Stimulated activated CD4-positive, alpha-beta T cell treated with anti-CD3 and anti-CD28 coated beads, Interleukin-2, amount 100 ng/mL, for 24 hours (primary cell): ENCODE results near the gene SUN2.
A peak's percentile ranks its signal among the peaks of the same experiment; 100 is the strongest.

Experiments used
- DNase-seq, 2 donors: peaks; one replicate each; pipeline ENCODE4 v3.0.0-alpha.2; 2020

SUN2 gene

DNA sequence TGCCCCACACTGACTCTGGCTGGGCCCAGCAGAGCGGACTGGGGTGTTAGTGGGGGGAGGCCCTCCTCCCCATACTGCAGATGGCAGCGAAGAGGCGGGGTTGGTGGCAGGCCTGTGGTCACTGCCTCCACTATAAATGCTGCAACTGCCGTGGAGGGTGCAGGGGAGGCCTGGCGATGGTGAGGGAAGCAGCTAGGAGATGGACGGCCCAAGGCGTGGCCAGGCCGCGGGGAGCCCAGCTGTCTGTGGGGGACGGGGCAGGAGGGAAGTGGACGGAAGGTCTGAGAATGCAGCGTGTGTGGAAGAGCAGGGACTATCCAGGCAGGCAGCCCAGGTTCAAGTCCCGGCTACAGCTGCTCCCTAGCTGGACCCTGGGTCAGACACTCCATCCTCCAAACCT is 19.9 kb upstream of the SUN2 start:
- DNase-seq: no peak

DNA sequence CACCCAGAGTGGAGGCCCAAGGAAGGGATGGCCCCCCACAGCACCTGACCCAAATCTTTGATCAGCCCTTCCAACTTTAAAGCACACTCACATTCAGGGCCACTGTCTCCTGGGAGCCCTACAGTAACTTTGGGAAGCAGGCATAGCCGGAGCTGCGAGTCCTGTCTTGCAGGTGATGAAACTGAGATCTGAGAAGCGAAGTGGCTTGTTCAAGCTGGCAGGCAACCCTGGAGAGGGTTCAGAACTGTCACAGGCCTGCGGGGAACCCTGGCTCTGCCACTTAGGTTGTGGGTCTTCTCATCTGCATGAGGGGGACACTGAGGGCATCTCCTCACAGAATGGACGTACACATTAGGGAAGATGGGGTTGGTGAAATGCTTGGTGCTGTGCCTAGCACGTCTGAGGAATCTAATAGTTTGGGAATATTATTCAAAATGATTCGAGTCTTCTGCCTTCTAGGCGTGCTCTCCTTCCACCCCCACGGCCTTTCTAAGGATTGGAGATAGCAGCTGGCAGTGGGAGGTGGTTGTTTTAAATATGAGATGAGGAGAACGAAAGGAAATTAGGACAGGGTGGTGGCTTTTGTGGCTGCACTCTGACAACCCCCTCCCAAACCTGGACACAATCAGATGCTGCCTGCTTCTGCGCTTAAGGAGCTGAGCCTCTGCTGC is 18.8 kb upstream of the SUN2 start:
- DNase-seq: no peak

DNA sequence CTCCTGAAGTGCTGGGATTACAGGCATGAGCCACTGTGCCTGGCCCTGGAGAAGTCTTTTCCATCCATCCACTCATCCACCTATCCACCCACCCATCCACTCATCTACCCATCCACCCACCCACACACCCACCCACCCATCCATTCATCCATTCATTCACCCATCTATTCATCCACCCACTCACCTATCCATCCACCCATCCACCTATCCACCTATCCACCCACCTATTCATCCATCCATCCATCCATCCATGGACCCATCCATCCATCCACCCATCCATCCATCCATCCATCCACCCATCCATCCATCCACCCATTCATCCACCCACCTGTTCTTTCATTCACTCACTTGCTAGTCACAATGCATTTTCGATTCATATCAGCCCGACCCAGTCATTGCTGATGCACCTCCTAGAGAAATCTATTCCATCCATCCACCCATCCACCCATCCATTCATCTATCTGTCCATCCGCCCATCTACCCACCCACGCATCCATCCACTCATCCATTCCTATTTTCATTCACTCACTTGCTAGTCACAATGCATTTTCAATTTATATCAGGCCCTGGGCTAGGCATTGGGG is 17.7 kb upstream of the SUN2 start:
- no peak for DNase-seq

DNA sequence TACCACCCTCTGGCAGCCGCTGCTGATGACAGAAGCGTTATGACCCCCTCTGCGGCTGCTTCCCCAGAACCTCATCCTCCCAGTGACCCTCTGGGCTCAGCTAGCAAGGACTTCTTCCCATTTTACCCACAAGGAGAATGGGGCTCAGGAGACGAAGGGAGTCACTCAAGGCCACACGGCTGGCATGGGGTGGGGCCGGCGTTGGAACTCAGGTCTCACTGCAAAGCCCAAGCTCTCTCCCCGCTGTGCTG is 16.8 kb upstream of the SUN2 start:
- DNase-seq: no peak

DNA sequence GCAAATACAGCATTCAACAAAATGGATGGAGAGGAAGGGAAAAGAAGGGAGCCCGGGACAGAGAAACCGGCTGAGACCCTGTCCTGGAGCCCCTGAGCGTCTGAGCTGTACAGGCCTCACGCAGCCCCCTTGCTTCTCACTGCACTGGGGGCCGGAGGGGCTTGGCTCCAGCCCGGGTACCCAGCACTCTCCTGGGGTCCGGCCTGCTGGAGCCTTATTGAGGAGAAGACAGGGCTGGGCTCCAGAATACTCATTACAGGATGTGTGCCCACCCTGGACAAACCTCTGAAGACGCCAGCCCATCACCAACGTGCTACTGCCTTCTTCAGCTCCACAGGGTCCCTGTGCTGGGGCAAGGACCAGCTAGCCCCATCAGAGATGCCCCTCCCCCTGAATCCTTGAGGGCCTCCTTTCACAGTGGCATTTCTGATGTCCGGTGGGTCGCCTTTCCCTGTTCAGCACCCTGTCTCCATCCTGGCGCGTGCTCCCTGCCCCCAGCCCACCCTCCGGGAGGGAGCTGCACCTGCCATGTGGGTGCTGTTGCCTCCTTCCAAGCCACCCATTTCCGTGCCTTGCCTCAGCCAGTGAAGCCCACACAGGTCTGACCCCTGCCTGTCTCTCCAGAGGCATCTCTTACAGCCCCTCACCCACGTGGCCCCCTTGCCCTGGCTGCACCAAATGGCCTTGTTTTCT is 14.6 kb upstream of the SUN2 start:
- DNase-seq: no peak

DNA sequence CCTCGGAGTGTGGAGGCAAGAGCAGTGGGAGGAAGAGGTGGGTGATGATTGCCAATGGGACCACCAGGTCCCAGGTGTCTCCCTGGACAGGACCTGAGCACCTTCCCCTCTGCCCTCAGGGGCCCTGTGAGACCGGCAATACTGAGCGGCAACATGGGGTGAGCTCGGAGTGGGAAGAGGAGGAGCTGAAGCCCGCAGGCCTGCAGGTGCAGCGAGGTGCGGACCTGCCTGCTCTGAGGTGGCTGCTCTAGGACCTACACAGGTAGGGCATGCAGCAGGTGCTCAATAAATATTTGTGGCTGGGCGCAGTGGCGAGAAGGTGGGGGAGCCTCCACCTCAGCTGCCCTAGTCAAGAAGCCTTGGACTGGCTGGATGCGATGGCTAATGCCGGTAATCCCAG is 12.2 kb upstream of the SUN2 start:
- DNase-seq: no peak

DNA sequence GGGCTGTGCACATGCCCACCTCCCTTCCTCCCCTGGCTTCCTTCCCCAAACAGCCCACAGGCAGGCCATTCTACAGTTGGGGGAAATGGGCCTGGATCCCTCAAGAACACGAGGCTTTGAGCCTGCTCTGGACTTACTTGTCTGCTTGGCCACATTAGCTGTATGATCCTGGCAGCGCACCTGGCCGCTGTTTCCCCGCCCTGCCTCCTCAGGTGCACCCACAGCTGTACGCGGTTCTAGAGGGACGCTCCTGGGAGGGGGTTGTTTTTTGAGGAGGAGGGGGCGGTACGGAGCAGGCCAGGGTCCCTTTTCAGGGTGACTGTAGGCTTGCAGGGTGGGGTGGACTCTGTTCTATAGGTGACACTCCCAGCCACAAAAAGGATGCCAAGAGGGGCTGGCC is 11.5 kb upstream of the SUN2 start:
- DNase-seq: no peak

DNA sequence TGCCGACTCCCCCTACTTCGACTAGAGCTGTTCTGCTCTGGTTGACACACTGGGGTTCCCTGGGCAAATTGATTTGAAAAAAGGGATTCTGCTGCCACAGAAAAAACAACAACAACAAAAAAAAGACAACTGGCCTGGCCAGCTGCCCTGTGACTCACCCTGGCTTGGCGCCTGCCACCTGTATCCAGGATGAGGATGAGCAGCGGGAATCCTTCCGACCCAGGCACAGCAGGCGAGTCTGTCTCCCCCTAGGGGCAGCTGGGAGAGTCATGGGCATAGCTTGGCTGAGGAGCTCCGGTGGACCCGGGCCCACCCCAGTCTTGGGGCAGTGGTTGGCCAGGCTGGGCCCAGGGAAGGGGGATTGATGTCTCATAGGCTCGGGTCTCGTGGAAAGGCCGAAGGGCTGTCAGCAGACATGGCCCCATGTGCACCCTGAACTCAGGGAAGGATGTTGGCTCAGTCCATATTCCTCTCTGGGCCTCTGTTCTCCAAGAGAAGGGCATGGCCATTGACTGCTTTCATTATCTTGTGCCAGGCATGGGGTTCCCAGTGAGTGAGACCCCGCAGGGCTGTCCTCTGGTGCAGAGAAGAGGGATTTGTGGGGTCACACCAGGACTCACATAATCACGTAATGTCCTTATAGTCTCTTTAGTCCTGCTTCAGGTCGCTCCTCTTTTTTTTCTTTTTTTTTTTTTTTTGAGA is 10.4 kb upstream of the SUN2 start:
- DNase-seq: peak; percentile 35 to 48

DNA sequence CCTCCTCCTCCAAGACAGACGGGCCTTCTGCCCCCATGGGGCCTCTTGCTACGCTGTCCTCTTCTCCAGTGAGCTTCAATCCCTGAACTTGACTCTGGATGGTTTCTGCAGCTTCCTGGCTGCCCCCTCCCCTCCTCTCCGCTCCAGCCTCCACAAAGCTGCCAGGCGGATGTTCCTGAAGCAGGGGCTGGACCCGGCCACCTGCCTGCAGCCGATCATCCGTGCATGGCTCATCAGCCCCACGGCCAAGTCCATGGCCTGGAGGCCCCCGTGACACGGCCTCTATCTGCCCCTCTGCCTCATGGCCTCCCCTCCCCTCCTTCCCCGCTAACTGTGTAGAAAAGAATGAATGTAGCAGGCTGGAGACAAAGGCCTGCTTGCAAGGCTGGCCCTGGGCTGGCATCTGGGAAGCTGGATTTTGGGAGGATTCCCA is 6.8 kb upstream of the SUN2 start:
- no peak for DNase-seq

DNA sequence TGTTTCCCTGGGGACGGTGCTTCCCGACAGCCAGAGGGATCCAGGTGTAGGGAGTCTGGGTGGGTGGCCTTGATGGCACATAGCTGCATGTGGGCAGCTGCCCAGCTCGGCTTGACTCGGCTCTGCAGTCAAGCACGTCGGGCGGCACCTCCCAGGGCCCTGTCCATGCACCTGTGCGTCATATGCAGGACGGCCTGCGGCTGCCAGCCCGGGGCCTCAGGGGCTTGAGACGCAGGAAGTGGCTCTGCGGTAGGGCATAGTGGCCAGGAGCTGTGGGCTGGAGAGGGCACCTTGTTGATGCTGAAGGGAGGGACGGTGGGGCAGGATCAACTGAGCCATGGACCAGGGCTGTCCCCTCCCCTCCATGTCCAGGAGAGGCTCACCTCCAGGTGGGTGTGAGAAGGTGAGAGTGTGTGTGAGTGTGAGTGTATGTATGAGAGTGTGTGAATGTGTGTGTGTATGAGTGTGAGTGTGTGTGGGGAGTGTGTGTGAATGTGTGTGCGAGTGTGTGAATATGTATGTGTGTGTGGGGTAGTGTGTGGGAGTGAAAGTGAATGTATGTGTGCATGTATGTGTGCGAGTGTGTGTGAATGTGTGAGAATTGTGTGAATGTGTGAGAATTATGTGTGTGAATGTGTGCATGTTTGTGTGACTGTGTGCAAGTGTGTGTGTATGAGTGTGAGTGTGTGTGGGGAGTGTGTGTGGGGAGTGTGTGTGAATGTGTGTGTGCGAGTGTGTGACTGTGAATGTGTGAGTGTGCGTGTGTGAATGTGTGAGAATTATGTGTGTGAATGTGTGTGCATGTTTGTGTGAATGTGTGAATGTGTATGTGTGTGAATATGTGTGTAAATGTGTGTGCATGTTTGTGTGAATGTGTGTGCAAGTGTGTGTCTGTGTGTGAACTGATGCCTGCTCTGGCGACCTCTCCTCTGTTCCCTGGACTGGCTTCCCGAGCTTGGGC is 5.7 kb upstream of the SUN2 start:
- DNase-seq: no peak

DNA sequence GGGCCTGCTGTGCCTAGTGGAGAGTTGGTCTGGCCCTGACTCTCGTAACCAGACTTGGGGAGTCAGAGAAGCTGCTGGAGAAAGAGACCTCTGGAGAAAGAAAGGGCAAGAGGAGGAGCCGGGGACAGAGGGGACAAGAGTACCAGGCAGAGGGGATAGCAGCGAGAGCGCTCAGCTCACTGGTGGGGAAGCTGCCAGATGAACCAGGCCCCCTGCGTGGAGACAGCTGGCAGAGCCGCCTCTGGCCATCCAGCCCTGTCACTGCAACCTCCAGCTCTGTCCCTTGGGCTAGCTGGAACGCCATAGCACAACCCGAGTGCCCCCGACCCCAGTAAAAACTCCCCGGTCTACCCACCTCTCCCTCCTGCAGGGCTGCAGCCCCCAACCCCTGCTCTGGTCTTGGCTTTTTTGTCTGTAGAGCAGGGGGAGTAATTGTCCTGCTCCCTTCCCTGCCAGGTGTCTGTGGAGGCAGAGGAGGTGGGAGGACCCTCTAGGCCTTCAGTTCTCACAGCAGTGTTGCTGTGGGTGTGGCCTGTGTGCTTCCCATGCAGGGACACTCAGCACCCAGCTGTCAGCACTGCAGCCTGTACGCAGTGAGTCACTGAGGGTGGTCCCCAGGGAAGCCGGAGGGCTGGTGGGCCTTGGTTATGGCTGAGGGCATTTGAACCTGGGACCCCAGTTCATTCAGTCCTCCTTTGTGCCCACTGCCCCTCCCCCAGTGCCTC is 4.8 kb upstream of the SUN2 start:
- DNase-seq: no peak

DNA sequence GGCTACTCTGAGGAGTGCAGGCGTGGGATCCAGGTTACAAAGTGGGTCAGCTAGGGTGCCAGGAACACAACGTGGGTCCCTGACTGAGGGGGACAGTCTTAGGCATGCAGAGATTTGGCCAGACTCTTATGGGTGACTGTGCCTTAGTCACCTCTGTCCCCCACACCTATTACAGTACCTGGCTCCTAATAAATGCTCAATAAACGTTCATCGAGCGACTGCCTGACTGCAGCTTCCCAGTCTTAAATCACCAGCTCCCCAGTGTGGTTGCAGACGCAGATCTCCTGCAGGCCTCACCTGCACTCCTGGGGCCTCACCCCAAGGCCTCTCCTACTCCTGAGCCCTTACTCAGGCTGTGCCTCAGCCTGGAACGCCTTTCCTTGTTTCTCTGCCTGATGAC is 3.2 kb upstream of the SUN2 start:
- no peak for DNase-seq

DNA sequence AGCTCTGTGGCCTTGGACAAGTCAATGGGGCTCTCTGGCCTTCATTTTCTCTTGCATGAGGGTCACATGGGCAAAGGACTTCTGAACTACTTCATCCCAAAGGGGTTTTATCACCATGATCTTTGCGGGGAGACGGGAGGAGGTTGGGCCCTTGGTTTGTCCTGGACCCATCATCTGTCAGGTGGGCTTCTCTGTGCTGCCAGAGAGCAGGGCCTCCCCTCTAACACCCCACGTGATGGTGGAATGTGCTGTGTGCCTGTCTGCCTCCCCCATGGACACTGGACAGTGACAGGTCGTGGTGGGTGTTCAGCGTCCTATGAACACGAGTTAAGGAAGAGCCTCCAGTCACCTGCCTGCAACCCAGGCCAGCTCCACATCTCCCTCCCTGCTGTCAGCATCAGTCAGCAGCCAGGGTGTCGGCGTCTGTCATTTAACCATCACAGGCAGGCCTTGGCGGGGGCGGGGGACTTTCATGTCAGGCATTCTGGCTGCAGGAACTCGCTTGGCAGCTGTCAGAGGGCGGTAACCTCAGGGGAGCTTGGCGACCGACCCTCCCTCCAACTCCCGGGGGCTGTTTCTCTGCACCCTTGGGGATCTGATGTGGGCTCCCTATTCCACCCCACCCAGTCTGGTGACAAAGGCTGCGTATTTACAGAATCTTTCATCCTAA is 2.6 kb upstream of the SUN2 start:
- peak; percentile 77 to 78 for DNase-seq

DNA sequence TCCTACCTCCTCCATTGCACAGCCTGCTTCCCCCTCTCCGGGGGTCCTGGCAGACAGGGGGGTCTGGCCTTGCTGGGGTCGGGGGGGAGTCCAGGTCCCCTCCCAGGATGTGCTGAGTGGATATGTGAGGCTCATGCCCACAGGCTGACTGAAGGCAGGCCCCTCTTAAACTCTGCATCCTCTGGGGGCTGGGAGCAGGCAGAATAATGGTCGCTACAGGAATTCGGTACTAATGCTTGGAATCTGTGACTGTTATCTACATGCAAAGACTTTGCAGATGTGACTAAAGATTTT is 1.6 kb upstream of the SUN2 start:
- DNase-seq: no peak

DNA sequence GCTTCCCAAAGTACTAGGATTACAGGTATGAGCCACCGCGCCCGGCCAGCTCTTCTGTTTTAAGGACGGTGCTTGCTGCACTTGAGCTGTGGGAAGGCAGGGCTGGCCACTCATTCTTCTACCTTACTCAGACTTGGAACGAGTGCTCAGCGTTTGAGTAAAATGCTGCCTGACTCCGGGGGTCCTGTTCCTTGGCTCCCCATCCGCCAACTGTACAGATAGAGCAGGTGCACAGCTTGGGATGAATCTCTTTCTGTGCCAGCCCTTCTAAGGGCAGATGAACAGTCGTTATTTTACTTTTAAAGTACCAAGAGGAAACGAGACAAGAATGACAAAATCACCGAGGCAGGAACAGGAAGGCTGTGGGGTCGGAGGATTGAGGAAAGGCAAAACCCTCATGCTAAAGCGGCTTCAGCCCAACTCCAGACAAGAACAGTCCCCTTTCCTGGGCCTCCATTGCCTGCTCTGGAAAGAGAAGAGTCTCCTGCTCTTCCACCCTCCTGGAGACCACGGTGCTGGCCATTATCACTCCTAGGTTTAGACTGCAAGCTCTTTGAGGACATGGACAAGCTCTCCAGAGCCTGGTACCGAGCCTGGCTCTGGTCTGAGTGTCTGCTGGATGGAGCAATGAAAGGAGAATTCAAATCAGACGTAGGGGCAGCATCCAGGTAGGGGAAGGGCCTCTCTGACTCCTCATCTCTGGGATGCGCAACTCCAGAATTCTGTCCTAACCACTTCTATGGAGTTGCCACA is 1.1 kb upstream of the SUN2 start:
- DNase-seq: peak in 1 of 2 donors; percentile 39

DNA sequence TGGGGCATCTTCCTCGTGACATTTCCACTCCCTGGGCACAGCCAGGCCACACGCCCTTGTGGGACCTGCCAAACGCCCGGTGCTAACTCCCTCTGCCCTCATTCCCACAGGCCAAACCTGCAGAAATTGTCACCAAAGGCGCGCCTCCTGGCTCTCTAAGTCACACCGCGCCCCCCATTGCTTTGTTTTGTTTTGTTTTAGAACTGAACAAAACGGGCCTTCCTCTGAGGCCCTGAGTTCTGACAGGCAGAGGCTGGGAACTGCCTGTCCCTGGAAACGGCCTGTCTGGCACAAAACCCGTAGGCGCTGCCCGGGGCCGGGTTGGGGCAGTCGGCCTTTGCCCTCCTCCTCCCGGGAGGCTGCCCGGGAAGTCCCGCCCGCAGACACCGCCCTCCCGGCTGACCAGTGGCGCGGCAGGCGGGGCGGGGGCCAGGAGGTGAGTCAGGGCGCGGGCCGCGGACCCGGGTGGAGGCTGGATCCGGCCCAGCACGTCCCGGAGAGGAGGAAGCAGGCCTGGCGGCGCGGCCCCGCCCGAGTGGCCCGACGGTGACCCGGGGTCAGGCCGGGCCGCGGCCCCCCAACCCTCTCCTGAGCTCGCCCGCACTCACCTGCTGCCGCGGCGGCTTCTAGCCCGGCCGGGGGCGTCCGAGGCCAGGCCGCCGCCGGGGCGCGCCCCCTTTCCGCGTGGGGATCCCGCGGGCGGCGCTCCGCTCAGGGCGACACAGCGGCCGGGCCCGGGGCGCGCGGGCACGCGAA is 465 bp downstream of the SUN2 start:
- DNase-seq: peak; percentile 52 to 53

DNA sequence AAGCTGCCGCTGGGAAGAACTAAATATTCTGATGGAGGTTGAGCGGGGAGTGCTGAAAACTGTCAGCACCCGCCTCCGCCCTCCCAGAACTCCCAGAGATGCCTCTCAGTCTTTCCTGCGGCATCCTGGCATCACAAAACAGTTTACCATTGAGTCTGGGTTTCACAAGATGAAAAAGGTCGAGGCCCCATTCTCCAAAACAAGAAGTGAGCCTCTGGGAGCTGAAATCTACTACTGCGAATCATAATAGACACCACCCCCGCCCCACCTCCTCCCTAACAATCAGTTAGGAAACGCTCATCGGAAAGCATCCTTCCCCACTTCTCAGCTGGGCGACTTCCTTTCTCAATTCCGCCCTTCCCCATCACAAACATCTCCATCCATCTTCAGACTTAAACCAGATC is 1.0 kb downstream of the SUN2 start:
- DNase-seq: peak; percentile 49 to 52

DNA sequence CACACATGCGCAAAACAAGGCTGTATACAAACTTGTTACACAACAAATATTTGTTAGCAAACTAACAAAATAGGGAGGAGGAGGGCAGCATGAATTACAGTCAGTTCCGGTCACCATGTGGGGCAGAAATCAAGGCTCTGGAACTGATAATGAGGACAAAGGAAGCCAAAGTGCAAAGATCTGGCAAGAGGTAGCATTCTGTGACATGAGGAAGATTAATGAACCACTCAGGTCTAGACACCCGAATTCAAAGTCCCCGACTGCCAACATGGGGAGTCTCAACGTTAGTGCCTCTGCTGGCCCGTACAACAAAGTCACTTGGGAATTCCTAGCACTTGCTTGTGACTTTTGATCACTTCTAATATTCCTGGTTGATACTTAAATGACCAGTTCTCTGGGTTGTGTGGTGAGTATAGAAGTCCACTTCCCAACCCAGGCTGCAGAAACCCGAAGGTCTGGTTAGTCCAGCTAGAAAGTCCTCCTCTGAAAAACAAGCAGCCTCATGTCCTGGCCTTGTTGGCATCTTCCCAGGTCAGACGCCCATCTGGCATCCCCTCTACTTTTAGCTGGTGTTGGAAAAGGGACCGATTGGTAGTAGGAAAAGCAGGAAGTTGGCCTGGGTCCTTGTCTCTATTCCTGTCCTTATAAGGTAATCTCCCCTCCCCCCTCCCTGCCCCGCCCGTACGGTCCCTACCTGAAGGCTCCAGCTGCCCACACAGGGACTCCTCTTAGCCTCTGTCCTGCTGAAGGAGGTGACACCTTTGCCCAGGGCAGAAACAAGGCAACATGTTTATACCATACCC is 1.6 kb downstream of the SUN2 start:
- DNase-seq: peak in 1 of 2 donors; percentile 39
